AG04449 (cell line): ENCODE measurements around the gene CACNG3.

ENCODE experiments used
- CTCF ChIA-PET: fragments of 350-600 bp; formaldehyde crosslinking; extraction: SDS; loops from one replicate; lab custom pipeline; 2021; ENCODE audit warnings: antibody characterized with exemption; lab: Yijun Ruan, JAX
- POLR2A ChIA-PET: fragments of 400-600, 350-600 bp; formaldehyde crosslinking; extraction: SDS; loops from one replicate; lab custom pipeline; 2020; ENCODE audit warnings: antibody characterized with exemption, inconsistent platforms; lab: Yijun Ruan, JAX
- DNase-seq: peaks from one replicate; pipeline ENCODE4 v3.0.0-alpha.2; 2010; ENCODE audit warnings: low read depth, low spot score
- H3K4me3 ChIP-seq: 2 replicates; pipeline ENCODE4 v1.5.1; 2011; ENCODE audit warnings: low read depth, mild to moderate bottlenecking, control low read depth, low read length
- TF ChIP-seq, protein P1 (sequence below): IDR thresholded peaks from one replicate; pipeline ENCODE4 v1.5.1; 2011; ENCODE audit warnings: mild to moderate bottlenecking, moderate library complexity, low read length, control low read depth, inconsistent platforms; ENCODE audit not compliant: insufficient read depth; ENCODE audit errors: missing control alignments

CACNG3 gene

DNA sequence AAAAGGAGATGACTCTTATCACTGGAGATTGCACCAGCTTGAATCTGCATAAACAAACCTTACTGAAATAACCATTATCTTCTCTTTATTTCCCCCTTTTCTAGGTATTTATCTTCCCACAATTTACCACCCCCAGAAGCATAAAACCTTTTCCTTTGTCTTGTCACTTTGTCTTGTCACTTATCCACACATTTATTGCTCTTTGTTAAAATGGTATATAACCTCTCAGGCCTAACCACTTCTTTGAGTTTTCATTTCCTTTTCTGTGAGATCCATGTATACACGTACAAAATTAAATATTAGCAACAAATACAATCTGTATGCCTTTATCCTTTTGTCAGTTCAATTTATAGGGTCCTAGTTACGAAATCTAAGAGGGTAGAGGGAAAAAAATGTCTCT lies 122.9 kb downstream of the CACNG3 start:
- H3K4me3 ChIP-seq: no peak overlapping the region
- ChIA-PET POLR2A (no interaction called here), CTCF (no interaction called here)
- TF ChIP-seq, protein P1, sequence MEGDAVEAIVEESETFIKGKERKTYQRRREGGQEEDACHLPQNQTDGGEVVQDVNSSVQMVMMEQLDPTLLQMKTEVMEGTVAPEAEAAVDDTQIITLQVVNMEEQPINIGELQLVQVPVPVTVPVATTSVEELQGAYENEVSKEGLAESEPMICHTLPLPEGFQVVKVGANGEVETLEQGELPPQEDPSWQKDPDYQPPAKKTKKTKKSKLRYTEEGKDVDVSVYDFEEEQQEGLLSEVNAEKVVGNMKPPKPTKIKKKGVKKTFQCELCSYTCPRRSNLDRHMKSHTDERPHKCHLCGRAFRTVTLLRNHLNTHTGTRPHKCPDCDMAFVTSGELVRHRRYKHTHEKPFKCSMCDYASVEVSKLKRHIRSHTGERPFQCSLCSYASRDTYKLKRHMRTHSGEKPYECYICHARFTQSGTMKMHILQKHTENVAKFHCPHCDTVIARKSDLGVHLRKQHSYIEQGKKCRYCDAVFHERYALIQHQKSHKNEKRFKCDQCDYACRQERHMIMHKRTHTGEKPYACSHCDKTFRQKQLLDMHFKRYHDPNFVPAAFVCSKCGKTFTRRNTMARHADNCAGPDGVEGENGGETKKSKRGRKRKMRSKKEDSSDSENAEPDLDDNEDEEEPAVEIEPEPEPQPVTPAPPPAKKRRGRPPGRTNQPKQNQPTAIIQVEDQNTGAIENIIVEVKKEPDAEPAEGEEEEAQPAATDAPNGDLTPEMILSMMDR: no peak
- DNase-seq: no peak

DNA sequence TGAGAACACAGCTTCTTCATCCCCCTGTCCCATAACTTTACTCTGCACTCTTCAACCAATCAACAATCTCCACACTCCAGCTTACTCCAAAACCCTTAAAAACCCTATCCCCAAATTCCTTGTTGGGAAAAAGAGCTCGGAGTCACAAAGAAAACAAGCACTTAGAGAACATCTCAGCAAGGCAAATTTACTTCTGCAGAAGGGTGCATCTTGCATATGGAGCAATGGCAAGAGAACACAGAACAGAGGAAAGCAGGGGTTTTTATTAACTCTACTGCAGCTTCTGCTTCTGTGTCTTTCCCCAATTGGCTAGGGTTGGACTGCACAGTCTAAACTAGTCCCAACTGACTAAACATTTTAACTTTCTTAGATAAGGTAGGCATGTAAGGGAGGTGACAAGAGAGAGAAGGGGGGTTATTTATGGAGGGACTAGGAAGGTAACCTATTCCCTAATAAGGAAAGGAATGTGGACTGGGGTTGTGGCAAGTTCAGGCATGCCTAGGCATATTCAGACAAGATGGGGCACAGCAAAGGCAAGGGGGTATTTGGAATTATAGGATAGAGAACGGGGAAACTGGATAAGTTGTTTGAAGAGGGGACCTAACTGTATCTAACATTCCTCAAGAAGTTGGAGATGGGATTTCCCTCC lies 125.5 kb downstream of the CACNG3 start:
- no peak for DNase-seq
- TF ChIP-seq, protein P1: no peak
- H3K4me3 ChIP-seq: no peak overlapping the region
- ChIA-PET CTCF (no interaction called here), POLR2A (no interaction called here)

DNA sequence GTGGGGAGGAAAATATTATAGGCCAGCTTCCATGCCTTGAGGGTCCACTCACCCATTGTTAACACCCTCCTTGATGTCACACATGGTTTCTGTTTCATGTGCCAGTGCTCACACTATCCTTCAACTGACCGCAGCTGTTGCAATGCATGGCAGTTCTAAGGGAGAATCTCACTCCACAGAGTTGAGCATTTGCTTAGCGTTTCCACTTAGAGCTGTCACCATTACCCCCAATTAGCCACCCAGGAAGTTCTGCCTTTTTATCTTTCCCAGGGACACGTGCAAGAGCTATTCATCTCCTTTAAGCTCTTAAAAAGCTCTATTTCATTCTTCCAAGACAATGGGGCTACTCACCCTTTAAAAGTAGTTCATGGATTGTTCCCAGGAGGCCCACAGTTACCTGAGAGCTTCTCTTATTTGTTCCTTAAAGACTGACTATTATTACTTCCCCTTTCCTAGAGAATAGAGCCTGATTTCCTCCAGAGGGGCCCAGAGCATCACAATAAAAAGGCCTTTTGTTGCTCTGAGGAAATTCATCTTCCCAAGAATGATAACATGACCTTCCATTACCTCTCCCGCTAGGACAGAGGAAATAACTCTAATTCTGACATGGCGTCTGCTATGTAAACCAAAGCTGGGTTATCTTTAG lies 126.8 kb downstream of the CACNG3 start:
- TF ChIP-seq, protein P1: no peak
- no peak for DNase-seq
- CTCF ChIA-PET: no interaction called here
- no peak overlapping the region for H3K4me3 ChIP-seq
- POLR2A ChIA-PET: no interaction called here

DNA sequence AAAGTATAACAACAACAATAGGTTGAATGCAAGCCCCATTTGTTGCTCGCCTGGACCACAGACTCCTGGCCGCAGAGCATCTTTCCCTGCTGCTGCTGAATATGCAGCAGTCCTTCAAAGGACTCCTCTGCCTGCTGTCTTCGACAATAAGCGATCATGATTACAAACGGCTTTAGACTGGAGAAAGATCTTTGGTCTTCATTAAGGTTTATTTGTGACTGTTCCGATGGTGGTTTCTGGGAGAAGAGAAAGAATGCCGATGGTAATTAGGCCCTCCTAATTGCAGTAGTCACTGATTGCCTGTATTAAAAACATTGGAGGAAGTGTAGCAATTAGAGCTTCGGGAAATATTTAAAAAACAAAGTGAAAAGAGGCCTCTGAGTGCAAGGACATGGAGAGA lies 138.2 kb downstream of the CACNG3 start:
- TF ChIP-seq, protein P1: no peak

DNA sequence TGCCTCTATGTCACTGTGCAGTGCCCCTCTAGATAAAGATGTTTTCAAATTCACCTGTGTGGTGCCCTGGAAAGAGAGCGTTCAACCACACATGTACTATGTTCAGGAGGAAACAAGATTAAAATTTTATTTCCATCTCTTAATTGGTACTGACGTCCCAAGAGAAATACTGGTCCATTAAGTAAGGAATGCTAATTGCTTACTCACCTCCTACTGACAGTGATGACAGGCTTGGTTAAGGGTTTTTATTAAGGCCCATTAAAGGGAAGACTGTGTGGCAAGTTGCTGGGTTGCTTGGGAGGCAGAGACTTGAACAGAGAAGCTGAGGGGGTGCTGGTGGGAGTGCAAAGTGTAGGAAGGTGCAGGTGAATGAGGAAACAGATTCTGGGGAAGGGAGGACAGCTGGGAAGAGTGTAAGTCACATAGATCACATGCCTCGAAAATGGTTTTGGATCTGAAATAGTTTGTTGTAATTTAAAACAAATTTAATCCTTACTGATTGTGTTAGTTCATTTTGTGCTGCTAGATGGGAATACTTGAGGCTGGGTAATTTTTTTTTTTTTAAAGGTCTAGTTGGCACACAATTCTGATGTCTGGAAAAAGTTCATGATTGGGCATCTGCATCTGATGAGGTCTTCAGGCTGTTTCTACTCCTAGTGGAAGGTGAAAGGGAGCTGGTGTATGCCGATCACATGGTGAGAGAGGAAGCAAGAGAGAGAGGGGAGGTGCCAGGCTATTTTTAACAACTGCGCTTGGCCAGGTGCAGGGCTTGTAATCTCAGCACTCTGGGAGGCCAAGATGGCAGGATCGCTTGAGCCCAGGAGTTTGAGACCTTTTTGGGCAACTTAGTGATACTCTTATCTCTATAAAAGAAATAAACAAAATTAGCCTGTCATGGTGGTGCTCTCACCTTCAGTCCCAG lies 140.5 kb downstream of the CACNG3 start:
- POLR2A ChIA-PET: no interaction called here
- DNase-seq: no peak
- no peak overlapping the region for H3K4me3 ChIP-seq
- CTCF ChIA-PET: no interaction called here
- TF ChIP-seq, protein P1: no peak

More for the DNA sequence above, 138.2 kb downstream of the CACNG3 start:
- ChIA-PET CTCF (no interaction called here), POLR2A (no interaction called here)
- DNase-seq: no peak
- no peak overlapping the region for H3K4me3 ChIP-seq

DNA sequence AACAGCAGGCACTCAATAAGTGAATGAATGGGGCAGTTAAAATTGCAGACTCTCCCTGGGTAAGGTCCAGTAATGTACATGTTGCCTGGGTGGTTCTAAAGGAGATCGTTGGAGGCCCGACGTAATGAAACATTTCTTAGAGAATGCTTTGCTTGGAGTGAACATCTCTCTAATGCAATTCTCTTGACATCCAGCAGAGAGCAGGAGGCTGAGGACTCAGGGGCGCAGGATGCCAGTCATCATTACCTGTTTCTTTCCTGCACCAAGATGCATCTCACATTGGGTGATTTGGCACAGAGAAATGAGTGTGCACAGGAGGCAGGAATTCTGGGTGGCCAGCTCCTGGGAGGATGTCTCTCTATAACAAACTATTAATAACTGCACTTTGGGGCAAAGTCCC lies 152.9 kb downstream of the CACNG3 start:
- no peak overlapping the region for H3K4me3 ChIP-seq
- no peak for DNase-seq
- TF ChIP-seq, protein P1: no peak
- ChIA-PET CTCF (no interaction called here), POLR2A (no interaction called here)
